Measurements from ENCODE around the gene C1QTNF12. TPM values are rescaled to one million over a fixed set of nuclear protein-coding genes. Genes with fewer than 3 reads are reported as not detected.

Gene C1QTNF12
- total and polyA plus RNA-seq, 2 of the 8 experiments (the other 6 are each of a cell fraction or from before 2014, with no cell fraction given) = 2.1 to 3.7 TPM

DNA sequence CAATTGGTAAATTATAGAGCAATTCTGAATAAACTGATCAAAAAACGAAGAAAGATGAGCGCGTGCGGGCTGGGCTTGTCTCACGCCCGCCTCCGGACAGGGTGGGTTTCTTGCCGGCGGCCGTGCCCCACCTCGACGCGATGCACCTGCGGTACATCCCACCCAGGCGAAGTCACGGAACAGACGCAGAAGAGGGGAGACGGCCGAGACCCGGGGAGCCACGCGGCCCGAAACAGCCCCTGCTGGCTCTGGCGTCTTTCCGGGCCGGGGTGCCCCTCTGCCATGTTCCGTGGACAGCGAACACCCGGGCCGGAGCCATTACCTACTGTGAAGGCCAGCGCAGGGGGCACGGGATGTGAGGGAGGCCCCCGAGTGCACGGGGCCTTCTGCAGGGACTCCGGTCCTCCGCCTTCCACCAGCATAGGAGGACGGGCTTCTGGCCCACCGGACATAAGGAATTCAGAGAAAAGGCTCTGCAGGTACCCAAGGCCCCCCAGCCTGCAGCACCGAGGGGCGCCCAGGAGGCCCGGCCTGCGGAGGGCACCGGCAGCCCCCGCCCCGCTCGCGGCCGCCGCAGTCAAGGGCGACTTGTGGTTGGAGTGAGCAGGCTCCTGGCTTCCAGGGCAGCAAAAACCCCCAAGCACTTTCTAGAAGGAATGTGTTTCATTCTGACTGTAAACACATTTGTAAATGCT is 7.6 kb upstream of the C1QTNF12 start:
- no peak overlapping the region for H2BK5ac ChIP-seq (ENCODE audit: low read depth, low read length)
- peaks cover 0 to 3% of the 10 kb centered on the region in 2 experiments; a peak in 1 of 4 replicates for H3K79me2 ChIP-seq (ENCODE audit: control insufficient read depth in 1 of 2, insufficient read depth in 2 of 2, low read length in 2 of 2)
- no peak overlapping the region for H3K4me3 ChIP-seq (ENCODE audit: extremely low read depth in 1 of 4, insufficient read depth in 2 of 4, low read depth in 3 of 4, low read length in 4 of 4)
- peak overlapping the region; percentile 68 for H4K8ac ChIP-seq (ENCODE audit: extremely low read depth, insufficient read depth, low read length)
- H2BK15ac ChIP-seq (ENCODE audit: low read length) = no peak overlapping the region
- no peak overlapping the region for H3K23ac ChIP-seq (ENCODE audit: insufficient read length)
- H3K27me3 ChIP-seq (replicated peaks in 1 of 4; ENCODE audit: control insufficient read depth in 3 of 4, extremely low read depth in 1 of 4, insufficient read depth in 3 of 4, low read length in 3 of 4) = no peaks in the 10 kb centered on the region
- H3K9ac ChIP-seq (replicated peaks in 1 of 4; ENCODE audit: extremely low read depth in 1 of 4, low read depth in 3 of 4, low read length in 3 of 4) = no peak overlapping the region
- no peak overlapping the region for H2BK12ac ChIP-seq (ENCODE audit: low read depth, low read length)
- no peak overlapping the region for H2BK20ac ChIP-seq (ENCODE audit: low read length)
- H3K4me1 ChIP-seq (replicated peaks in 1 of 4; ENCODE audit: control insufficient read depth in 3 of 4, insufficient read depth in 4 of 4, low read length in 3 of 4) = peaks cover 0 to 14% (median 7%) of the 10 kb centered on the region in 4 experiments; a peak in 6 of 7 replicates
- ChIA-PET POLR2A (ENCODE audit: partially characterized antibody) (no interaction called here), CTCF (ENCODE audit: partially characterized antibody) (interaction anchor here (0.7 to 1.7 kb wide), 6 partner anchors 10 to 132 kb away, joined by 3 to 7 read pairs (median 4); no protein-coding TSS in a partner anchor)
- no peak overlapping the region for H3K4me2 ChIP-seq (ENCODE audit: insufficient read depth in 1 of 2, low read depth in 2 of 2, low read length in 2 of 2)
- H3K9me3 ChIP-seq (ENCODE audit: insufficient read depth in 2 of 2, low read depth in 1 of 2, low read length in 1 of 2) = no peaks in the 10 kb centered on the region
- DNase-seq (ENCODE audit: low read depth in 1 of 2, low spot score in 2 of 2) (no peak), FAIRE-seq (no peak)
- H2AFZ ChIP-seq (ENCODE audit: low read length) = no peak overlapping the region
- no peak overlapping the region for H3K27ac ChIP-seq (ENCODE audit: low read depth, low read length)
- H3K36me3 ChIP-seq (ENCODE audit: control insufficient read depth in 2 of 4, insufficient read depth in 4 of 4, low read length in 3 of 4) = peaks cover 0 to 31% (median 16%) of the 10 kb centered on the region in 4 experiments; a peak in 7 of 8 replicates
- H4K20me1 ChIP-seq (replicated peaks in 1 of 2; ENCODE audit: control insufficient read depth in 1 of 2, insufficient read depth in 2 of 2, low read length in 2 of 2) = peaks cover 2 to 15% of the 10 kb centered on the region in 2 experiments
- H3K56ac ChIP-seq (replicated peaks; ENCODE audit: insufficient read length, low read depth, low read length) = no peak overlapping the region
- H3K18ac ChIP-seq (ENCODE audit: extremely low read depth, low read length) = no peak overlapping the region
- H2AK5ac ChIP-seq (ENCODE audit: low read depth, low read length) = no peak overlapping the region
- H3K79me1 ChIP-seq (ENCODE audit: low read depth, low read length) = peaks cover 6% of the 10 kb centered on the region
- no peak overlapping the region for H3K4ac ChIP-seq (replicated peaks; ENCODE audit: insufficient read length, low read depth, low read length)
- WGBS, 2 experiments (ENCODE audit: extremely low coverage in 1 of 2, insufficient coverage in 1 of 2, insufficient read length in 1 of 2, insufficient replicate concordance in 2 of 2, low coverage in 1 of 2, low lambda C conversion rate in 2 of 2, missing lambda C conversion rate in 1 of 2) = 97% methylated on average over 46 of the region's 50 CpGs; no CpG with 5 or more reads in 1 of the 2 experiments
- H3K23me2 ChIP-seq (ENCODE audit: low read depth, low read length) = no peaks in the 10 kb centered on the region
- H4K91ac ChIP-seq (replicated peaks; ENCODE audit: insufficient read length, low read length) = no peak overlapping the region
- H3K14ac ChIP-seq (ENCODE audit: insufficient read length) = no peak overlapping the region
- no peak overlapping the region for H4K5ac ChIP-seq (ENCODE audit: insufficient read length, low read depth, low read length)
- H2BK120ac ChIP-seq (replicated peaks; ENCODE audit: low read depth, low read length) = no peak overlapping the region
- TF ChIP-seq JUND (IDR thresholded peaks at IDR 0.05; ENCODE audit: low read length) = no peak
- no peak for TF ChIP-seq KDM1A (IDR thresholded peaks at IDR 0.05; ENCODE audit: borderline replicate concordance, low read length)
- no peak for TF ChIP-seq SRF (IDR thresholded peaks at IDR 0.05; ENCODE audit: low read depth, low read length)
- TF ChIP-seq CEBPB (IDR thresholded peaks at IDR 0.05; ENCODE audit: low read depth, low read length) = no peak
- no peak for TF ChIP-seq ASH2L (IDR thresholded peaks at IDR 0.05; ENCODE audit: low read length)
- TF ChIP-seq SP2 (IDR thresholded peaks at IDR 0.05; ENCODE audit: low read length) = no peak
- TF ChIP-seq SAP30 (IDR thresholded peaks at IDR 0.05; ENCODE audit: insufficient read depth, insufficient replicate concordance, low read length) = no peak
- no peak for TF ChIP-seq POLR2AphosphoS5 (IDR thresholded peaks at IDR 0.05; ENCODE audit: low read depth, low read length)
- TF ChIP-seq POU5F1 (IDR thresholded peaks at IDR 0.05; ENCODE audit: low read depth, low read length) = no peak
- TF ChIP-seq FOSL1 (IDR thresholded peaks at IDR 0.05; ENCODE audit: insufficient read depth, low read depth, low read length) = no peak
- TF ChIP-seq BACH1 (IDR thresholded peaks at IDR 0.05; ENCODE audit: low read length) = no peak
- TF ChIP-seq E2F6 (IDR thresholded peaks at IDR 0.05) = no peak
- TF ChIP-seq RAD21 (IDR thresholded peaks at IDR 0.05 in 1 of 2, conservative IDR thresholded peaks at IDR 0.05 in 1 of 2; ENCODE audit: low read depth in 2 of 2, low read length in 2 of 2) = no peak
